H1 (cell line): ENCODE data around the gene SUPT4H1.

Experiments
- BRCA1 ChIP-seq: IDR thresholded peaks from 2 replicates; pipeline ENCODE4 v1.6.1; 2012; ENCODE audit warnings: low read depth, low read length, improper control_type of control experiment
- EZH2 ChIP-seq: fragments of 200-600 bp; sonication (generic); IDR thresholded peaks from 2 replicates; pipeline ENCODE4 v1.7.1; 2012; ENCODE audit warnings: low read depth, mild to moderate bottlenecking, moderate library complexity, low read length, inconsistent platforms; ENCODE audit not compliant: severe bottlenecking
- HDAC6 ChIP-seq: IDR thresholded peaks from one replicate; pipeline ENCODE4 v1.7.1; 2012; ENCODE audit warnings: low read depth, mild to moderate bottlenecking, inconsistent platforms, low read length, moderate library complexity
- KDM1A ChIP-seq: fragments of 200-600, 300-600 bp; sonication (generic); IDR thresholded peaks from 2 replicates; pipeline ENCODE4 v1.7.1; 2016; ENCODE audit warnings: mild to moderate bottlenecking, low read length, borderline replicate concordance
- POLR2A ChIP-seq, 2 experiments: IDR thresholded peaks; 1 replicate in 1 of 2; 2 replicates in 1 of 2; pipeline ENCODE4 v1.6.1; 2011; ENCODE audit warnings: low read depth in 2 of 2, low read length in 2 of 2, mild to moderate bottlenecking in 2 of 2; ENCODE audit errors: control extremely low read depth in 1 of 2
- POLR2AphosphoS5 ChIP-seq: IDR thresholded peaks from 2 replicates; pipeline ENCODE4 v1.6.1; 2011; ENCODE audit warnings: low read depth, low read length
- RAD21 ChIP-seq, 2 experiments: IDR thresholded peaks in 1 of 2; conservative IDR thresholded peaks in 1 of 2; 2 replicates each; pipeline ENCODE4 v1.6.1; 2011; ENCODE audit warnings: low read depth in 2 of 2, low read length in 2 of 2, improper control_type of control experiment in 1 of 2, inconsistent platforms in 1 of 2, mild to moderate bottlenecking in 1 of 2, moderate library complexity in 1 of 2
- RXRA ChIP-seq: IDR thresholded peaks from 2 replicates; pipeline ENCODE4 v1.6.1; 2011; ENCODE audit warnings: low read depth, mild to moderate bottlenecking, low read length, moderate library complexity; ENCODE audit not compliant: insufficient read depth
- SAP30 ChIP-seq: fragments of 300-600 bp; sonication (generic); IDR thresholded peaks from 2 replicates; pipeline ENCODE4 v1.7.1; 2012; ENCODE audit warnings: low read length, moderate library complexity, mild to moderate bottlenecking, inconsistent platforms; ENCODE audit not compliant: insufficient read depth, insufficient replicate concordance
- SRF ChIP-seq: IDR thresholded peaks from 2 replicates; pipeline ENCODE4 v1.6.1; 2011; ENCODE audit warnings: mild to moderate bottlenecking, low read depth, low read length, moderate library complexity
- YY1 ChIP-seq: IDR thresholded peaks from 2 replicates; pipeline ENCODE4 v1.6.1; 2011; ENCODE audit warnings: low read depth, mild to moderate bottlenecking, low read length
- TF ChIP-seq, protein P1 (sequence below), 3 experiments: IDR thresholded peaks; 1 replicate in 2 of 3; 2 replicates in 1 of 3; pipeline versions ENCODE4 v1.5.1 to v1.6.1; 2011; ENCODE audit warnings: low read length in 3 of 3, mild to moderate bottlenecking in 3 of 3, inconsistent platforms in 2 of 3, low read depth in 1 of 3, moderate library complexity in 1 of 3; ENCODE audit not compliant: insufficient read depth in 1 of 3; ENCODE audit errors: control extremely low read depth in 1 of 3
- TF ChIP-seq, protein P2 (sequence below): IDR thresholded peaks from 2 replicates; pipeline ENCODE4 v1.6.1; 2012; ENCODE audit warnings: low read length, inconsistent platforms

DNA sequence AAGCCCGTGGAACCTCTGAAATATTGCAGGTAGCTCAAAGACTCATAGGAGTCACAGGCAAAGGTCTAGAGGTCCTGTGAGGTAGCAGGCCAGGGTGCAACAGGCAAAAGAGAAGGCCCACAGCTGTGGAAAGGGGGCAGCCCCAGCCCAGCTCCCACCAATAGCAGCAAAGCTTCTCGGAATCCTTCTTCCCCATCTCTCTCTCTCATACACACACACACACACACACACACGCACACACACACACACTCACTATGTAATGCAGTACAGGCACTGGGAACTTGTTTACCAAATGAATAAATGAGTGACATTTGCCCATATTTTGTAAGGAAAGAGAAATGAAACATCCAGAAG is 16.8 kb upstream of the SUPT4H1 start:
- no peak for TF ChIP-seq HDAC6
- TF ChIP-seq BRCA1 = no peak
- no peak for TF ChIP-seq POLR2A (IDR thresholded peaks at IDR 0.05; ENCODE audit: control extremely low read depth in 1 of 2, low read depth in 2 of 2, low read length in 2 of 2)
- TF ChIP-seq SAP30 = no peak
- TF ChIP-seq YY1 = no peak
- TF ChIP-seq POLR2AphosphoS5 = no peak
- TF ChIP-seq, protein P1, sequence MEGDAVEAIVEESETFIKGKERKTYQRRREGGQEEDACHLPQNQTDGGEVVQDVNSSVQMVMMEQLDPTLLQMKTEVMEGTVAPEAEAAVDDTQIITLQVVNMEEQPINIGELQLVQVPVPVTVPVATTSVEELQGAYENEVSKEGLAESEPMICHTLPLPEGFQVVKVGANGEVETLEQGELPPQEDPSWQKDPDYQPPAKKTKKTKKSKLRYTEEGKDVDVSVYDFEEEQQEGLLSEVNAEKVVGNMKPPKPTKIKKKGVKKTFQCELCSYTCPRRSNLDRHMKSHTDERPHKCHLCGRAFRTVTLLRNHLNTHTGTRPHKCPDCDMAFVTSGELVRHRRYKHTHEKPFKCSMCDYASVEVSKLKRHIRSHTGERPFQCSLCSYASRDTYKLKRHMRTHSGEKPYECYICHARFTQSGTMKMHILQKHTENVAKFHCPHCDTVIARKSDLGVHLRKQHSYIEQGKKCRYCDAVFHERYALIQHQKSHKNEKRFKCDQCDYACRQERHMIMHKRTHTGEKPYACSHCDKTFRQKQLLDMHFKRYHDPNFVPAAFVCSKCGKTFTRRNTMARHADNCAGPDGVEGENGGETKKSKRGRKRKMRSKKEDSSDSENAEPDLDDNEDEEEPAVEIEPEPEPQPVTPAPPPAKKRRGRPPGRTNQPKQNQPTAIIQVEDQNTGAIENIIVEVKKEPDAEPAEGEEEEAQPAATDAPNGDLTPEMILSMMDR (IDR thresholded peaks at IDR 0.05; ENCODE audit: control extremely low read depth in 1 of 3, insufficient read depth in 1 of 3, low read depth in 1 of 3, low read length in 3 of 3) = no peak
- no peak for TF ChIP-seq RAD21 (IDR thresholded peaks at IDR 0.05 in 1 of 2, conservative IDR thresholded peaks at IDR 0.05 in 1 of 2; ENCODE audit: low read depth in 2 of 2, low read length in 2 of 2)
- TF ChIP-seq, protein P2, sequence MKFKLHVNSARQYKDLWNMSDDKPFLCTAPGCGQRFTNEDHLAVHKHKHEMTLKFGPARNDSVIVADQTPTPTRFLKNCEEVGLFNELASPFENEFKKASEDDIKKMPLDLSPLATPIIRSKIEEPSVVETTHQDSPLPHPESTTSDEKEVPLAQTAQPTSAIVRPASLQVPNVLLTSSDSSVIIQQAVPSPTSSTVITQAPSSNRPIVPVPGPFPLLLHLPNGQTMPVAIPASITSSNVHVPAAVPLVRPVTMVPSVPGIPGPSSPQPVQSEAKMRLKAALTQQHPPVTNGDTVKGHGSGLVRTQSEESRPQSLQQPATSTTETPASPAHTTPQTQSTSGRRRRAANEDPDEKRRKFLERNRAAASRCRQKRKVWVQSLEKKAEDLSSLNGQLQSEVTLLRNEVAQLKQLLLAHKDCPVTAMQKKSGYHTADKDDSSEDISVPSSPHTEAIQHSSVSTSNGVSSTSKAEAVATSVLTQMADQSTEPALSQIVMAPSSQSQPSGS = no peak
- no peak for TF ChIP-seq RXRA
- TF ChIP-seq KDM1A = no peak
- no peak for TF ChIP-seq SRF
- TF ChIP-seq EZH2 = no peak
